Esophagus muscularis mucosa (tissue), 4 donors: Measurements from ENCODE around the gene OTOGL.

Experiments
- CTCF ChIP-seq, 3 experiments: fragments of 200-600 bp in 2 of 3; fragments of 450-650 bp in 1 of 3; sonication (generic) in 2 of 3; IDR thresholded peaks; one replicate each; pipeline ENCODE4 v1.5.1; 2017 to 2019; ENCODE audit warnings: antibody characterized with exemption in 3 of 3, mild to moderate bottlenecking in 2 of 3, moderate library complexity in 1 of 3
- EP300 ChIP-seq: sonication (generic); formaldehyde crosslinking; IDR thresholded peaks from one replicate; pipeline ENCODE4 v1.6.1; 2017; ENCODE audit warnings: antibody characterized with exemption
- POLR2A ChIP-seq: fragments of 450-650 bp; IDR thresholded peaks from one replicate; pipeline ENCODE4 v1.6.1; 2017; ENCODE audit warnings: antibody characterized with exemption, moderate library complexity, mild to moderate bottlenecking, low read depth
- POLR2AphosphoS5 ChIP-seq, 2 donors: sonication (generic); formaldehyde crosslinking; IDR thresholded peaks; one replicate each; pipeline ENCODE4 v1.6.1; 2017; ENCODE audit warnings: antibody characterized with exemption in 2 of 2

DNA sequence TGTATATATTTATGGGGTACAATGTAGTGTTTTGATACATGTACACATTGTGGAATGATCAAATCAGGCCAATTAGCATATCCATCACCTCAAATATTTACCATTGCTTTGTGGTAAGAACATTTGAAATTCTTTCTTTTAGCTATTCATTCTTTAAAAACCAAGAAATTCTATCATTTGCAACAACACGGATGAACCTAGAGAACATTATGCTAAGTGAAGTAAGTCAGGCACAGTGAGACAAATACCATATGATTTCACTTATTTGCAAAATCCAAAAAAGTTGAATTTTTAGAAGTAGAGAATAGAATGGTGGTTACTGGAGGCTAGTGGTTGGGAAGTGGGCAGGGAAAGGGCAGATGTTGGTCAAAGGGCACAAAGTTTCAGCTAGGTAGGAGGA is 215.4 kb downstream of the OTOGL start:
- no peak for TF ChIP-seq CTCF (IDR thresholded peaks at IDR 0.05)
- TF ChIP-seq POLR2A: no peak
- no peak for TF ChIP-seq EP300
- no peak for TF ChIP-seq POLR2AphosphoS5 (IDR thresholded peaks at IDR 0.05)
